Suprapubic skin (tissue), 4 donors: ENCODE measurements around the gene MTERF4. TPM values are rescaled to one million over a fixed set of nuclear protein-coding genes. Genes with fewer than 3 reads are reported as not detected.

Source experiments
- DNase-seq, 2 donors: peaks; one replicate each; pipeline ENCODE4 v3.0.0-alpha.2; 2019; ENCODE audit warnings: low spot score in 2 of 2
- H3K27ac ChIP-seq: fragments of 200-600 bp; sonication (generic); one replicate; pipeline ENCODE4 v1.5.1; 2019
- H3K27me3 ChIP-seq: fragments of 200-600 bp; sonication (generic); one replicate; pipeline ENCODE4 v1.5.1; 2019
- H3K36me3 ChIP-seq: fragments of 200-600 bp; sonication (generic); one replicate; pipeline ENCODE4 v1.5.1; 2019
- H3K4me1 ChIP-seq: fragments of 200-600 bp; sonication (generic); one replicate; pipeline ENCODE4 v1.5.1; 2019
- H3K4me3 ChIP-seq: fragments of 200-600 bp; sonication (generic); one replicate; pipeline ENCODE4 v1.5.1; 2019; ENCODE audit warnings: mild to moderate bottlenecking
- H3K9me3 ChIP-seq: fragments of 200-600 bp; sonication (generic); one replicate; pipeline ENCODE4 v1.5.1; 2019
- CTCF ChIP-seq, 2 donors: fragments of 200-600 bp in 1 of 2; fragments of 450-650 bp in 1 of 2; sonication (generic) in 1 of 2; IDR thresholded peaks; one replicate each; pipeline ENCODE4 v1.5.1; 2016 to 2019; ENCODE audit warnings: antibody characterized with exemption in 2 of 2, mild to moderate bottlenecking in 1 of 2, moderate library complexity in 1 of 2
- EP300 ChIP-seq: sonication (generic); formaldehyde crosslinking; IDR thresholded peaks from one replicate; pipeline ENCODE4 v1.6.1; 2017; ENCODE audit warnings: antibody characterized with exemption
- POLR2A ChIP-seq, 2 donors: fragments of 450-650 bp; IDR thresholded peaks; one replicate each; pipeline ENCODE4 v1.6.1; 2017; ENCODE audit warnings: antibody characterized with exemption in 2 of 2, mild to moderate bottlenecking in 2 of 2, moderate library complexity in 2 of 2
- POLR2AphosphoS5 ChIP-seq, 3 donors: sonication (generic); formaldehyde crosslinking; IDR thresholded peaks; one replicate each; pipeline ENCODE4 v1.6.1; 2017; ENCODE audit warnings: antibody characterized with exemption in 3 of 3
- WGBS: methylation state at CpG from one replicate; pipeline ENCODE4 v1.1.5; 2018; 5-methylcytosine and 5-hydroxymethylcytosine counted together
- total RNA-seq, 4 donors: library from RNA; depleted of rRNA; stranded (reverse); fragments of >200 nt; gene quantifications; one replicate each; pipeline ENCODE4 v1.1.0, GENCODE V29; 2016

Gene MTERF4
- total RNA-seq, 4 donors from 2014 or later = 30.0 to 81.8 (median 52.4) TPM

DNA sequence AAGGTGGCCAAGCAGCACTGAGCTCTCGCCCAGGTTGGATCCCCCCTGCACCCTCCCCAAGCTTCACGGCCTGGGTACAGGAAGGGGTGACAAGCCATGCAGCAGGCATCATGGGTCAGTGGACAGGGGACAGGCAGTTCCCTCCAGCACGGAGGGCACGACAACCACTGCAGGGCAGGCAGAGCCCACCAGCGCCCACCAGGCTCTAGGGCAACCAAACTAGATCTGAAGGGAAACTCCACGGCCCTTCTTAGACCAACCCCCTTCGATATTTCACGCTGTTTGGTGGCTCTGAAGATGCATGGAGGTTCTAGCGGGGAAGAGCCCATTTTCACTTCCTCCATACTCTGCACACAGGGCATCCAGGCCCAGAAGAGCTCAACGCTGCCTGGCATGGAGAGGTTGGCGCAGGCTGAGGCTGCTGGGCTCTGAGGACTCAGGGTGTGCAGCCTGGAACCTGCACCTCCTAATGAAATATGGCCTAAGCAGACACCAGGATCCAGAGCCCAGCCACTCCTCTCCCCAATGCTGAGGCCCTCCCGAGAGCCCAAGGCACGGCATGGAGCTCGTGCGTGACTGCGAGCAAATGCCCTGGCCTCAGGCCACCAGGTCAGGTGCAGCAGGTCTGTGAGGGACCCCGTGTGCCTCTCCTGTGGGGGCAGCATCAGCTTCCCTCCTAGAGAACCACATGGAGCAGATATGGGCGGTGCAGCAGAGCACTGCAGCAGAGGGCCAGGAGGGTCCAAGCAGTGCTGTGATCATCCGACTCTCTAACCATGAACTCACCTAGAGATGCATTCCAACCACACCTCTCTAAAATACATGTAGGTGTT, 8.7 kb upstream of the MTERF4 start:
- Histone ChIP-seq H3K27me3 (no peaks in the 10 kb centered on the region), H3K4me3 (no peak overlapping the region), H3K4me1 (no peaks in the 10 kb centered on the region), H3K36me3 (peaks cover 8% of the 10 kb centered on the region), H3K9me3 (no peaks in the 10 kb centered on the region), H3K27ac (no peak overlapping the region)
- WGBS = 88% methylated on average over 14 of the region's 19 CpGs
- DNase-seq = peak in 1 of 2 donors; percentile 54
- TF ChIP-seq POLR2AphosphoS5 (IDR thresholded peaks at IDR 0.05) (no peak), POLR2A (IDR thresholded peaks at IDR 0.05) (no peak), EP300 (no peak), CTCF (IDR thresholded peaks at IDR 0.05) (no peak)

DNA sequence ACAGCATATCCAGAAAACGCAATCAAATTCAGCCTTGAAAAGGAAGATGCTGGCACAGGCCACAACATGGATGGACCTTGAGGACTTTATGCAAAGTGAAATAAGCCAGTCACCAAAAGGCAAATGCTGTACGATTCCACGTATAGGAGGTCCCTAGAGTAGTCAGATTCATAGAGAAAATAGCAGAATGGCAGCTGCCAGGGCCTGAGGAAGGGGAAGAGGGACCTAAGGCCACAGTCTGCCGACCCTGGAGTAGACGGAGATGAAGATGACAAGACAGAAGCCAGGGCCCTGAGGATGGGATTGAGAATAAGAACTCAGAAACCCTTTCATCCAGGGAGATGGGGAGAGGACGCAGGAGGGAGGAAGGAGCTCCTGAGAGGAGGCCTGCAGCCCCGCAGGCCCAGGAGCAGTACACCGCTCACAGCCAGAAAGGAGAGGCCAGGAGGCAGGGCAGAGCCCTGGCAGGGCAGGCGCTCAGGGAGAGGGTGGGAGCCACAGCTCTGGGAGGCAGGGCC, 8.1 kb upstream of the MTERF4 start:
- H3K27ac ChIP-seq = no peak overlapping the region
- WGBS = 85% methylated on average over 9 of the region's 9 CpGs
- H3K4me1 ChIP-seq = no peaks in the 10 kb centered on the region
- TF ChIP-seq EP300 (no peak), POLR2AphosphoS5 (IDR thresholded peaks at IDR 0.05) (no peak), POLR2A (IDR thresholded peaks at IDR 0.05) (no peak)
- no peak overlapping the region for H3K4me3 ChIP-seq
- H3K9me3 ChIP-seq = no peaks in the 10 kb centered on the region
- peaks cover 8% of the 10 kb centered on the region for H3K36me3 ChIP-seq
- no peaks in the 10 kb centered on the region for H3K27me3 ChIP-seq
- DNase-seq = no peak

- no peak for DNase-seq
- H3K36me3 ChIP-seq = peaks cover 7% of the 10 kb centered on the region
- no peaks in the 10 kb centered on the region for H3K9me3 ChIP-seq
- H3K27me3 ChIP-seq = no peaks in the 10 kb centered on the region
- 85% methylated on average over 14 of the region's 14 CpGs for WGBS
- no peak for TF ChIP-seq EP300
- TF ChIP-seq POLR2AphosphoS5 (IDR thresholded peaks at IDR 0.05) = no peak
- no peak for TF ChIP-seq CTCF (IDR thresholded peaks at IDR 0.05)
- TF ChIP-seq POLR2A (IDR thresholded peaks at IDR 0.05) = no peak
- H3K4me1 ChIP-seq = no peaks in the 10 kb centered on the region
- H3K27ac ChIP-seq = no peak overlapping the region
- H3K4me3 ChIP-seq = no peak overlapping the region
Observed at GRCh38 chr2:241109210-241110088, 7.4 kb upstream of the MTERF4 start.

DNA sequence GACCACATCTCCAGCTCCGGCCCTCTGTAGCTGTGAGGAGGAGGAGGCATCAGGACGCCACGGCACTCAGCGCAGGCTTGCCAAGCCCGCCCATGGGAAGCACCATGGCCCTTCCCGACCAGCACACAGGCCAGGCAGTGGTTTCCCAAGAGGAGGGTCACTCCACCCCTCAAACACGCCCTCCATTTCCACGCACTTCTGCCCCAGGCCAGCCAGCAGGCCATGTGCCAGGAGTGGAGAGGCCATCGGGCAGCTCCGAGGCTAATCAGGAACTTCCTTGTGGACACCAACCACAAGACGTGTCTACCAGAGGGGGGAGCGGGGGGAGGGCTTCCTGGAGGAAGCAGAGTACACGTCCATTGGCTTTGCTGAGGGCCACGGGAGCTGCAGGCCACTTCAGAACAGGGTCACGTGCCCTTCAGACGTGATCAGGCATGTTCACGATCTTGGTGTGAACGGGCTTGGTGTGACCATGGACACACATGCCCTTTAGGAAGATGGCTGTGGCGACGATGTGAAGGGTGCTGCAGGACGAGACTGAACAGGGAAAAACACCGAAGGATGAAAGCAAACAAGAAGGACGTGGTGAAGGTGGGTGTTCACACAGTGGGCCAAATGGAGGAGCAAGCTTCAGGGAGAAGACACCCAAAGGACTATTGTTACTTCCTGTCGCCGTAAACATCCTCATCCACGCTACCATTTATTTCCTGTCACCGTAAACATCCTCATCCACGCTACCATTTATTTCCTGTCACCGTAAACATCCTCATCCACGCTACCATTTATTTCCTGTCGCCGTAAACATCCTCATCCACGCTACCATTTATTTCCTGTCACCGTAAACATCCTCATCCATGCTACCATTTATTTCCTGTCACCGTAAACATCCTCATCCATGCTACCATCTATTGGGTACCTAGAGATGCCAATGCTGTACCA, 6.5 kb upstream of the MTERF4 start:
- Histone ChIP-seq H3K4me3 (no peak overlapping the region), H3K27ac (no peak overlapping the region), H3K9me3 (no peaks in the 10 kb centered on the region), H3K36me3 (peaks cover 4% of the 10 kb centered on the region), H3K27me3 (no peaks in the 10 kb centered on the region), H3K4me1 (peaks cover 2% of the 10 kb centered on the region)
- no peak for TF ChIP-seq EP300
- TF ChIP-seq POLR2A (IDR thresholded peaks at IDR 0.05) = no peak
- TF ChIP-seq POLR2AphosphoS5 (IDR thresholded peaks at IDR 0.05) = no peak
- no peak for TF ChIP-seq CTCF (IDR thresholded peaks at IDR 0.05)
- 74% methylated on average over 30 of the region's 35 CpGs for WGBS
- DNase-seq = no peak
